T1000 (cell line): ENCODE results near the gene NANS.
"Not testable (repeated sequence)": the region's sequence is repeated elsewhere in the genome, so short reads cannot be mapped to it uniquely, and the experiment has no call there.

Source experiments
- DNase-seq: peaks from one replicate; lab custom pipeline; 2025; ENCODE audit warnings: mixed read lengths; lab: John Stamatoyannopoulos, UW

Gene NANS

GRCh38 chr9:98056269-98057137 is at the start of gene NANS:
NANS (plus strand) TSS chr9:98056732; CDS start chr9:98056809, 77 bp downstream.
- DNase-seq, result peak; percentile 91

GRCh38 chr9:98007251-98007928 is 49.1 kb upstream of the NANS start:
- DNase-seq, result no peak

- no peak for DNase-seq
Observed at GRCh38 chr9:98008764-98009163, 47.8 kb upstream of the NANS start.

- DNase-seq, result no peak
Observed at GRCh38 chr9:98009437-98009836, 47.1 kb upstream of the NANS start.

GRCh38 chr9:98009936-98010335 is 46.6 kb upstream of the NANS start:
- DNase-seq, result no peak

GRCh38 chr9:98010445-98010844 is 46.1 kb upstream of the NANS start:
- DNase-seq, result no peak

GRCh38 chr9:98011122-98011521 is 45.4 kb upstream of the NANS start:
- DNase-seq, result no peak

GRCh38 chr9:98016137-98016680 is 40.3 kb upstream of the NANS start:
- no peak for DNase-seq

GRCh38 chr9:98017306-98017705 is 39.2 kb upstream of the NANS start:
- DNase-seq, result no peak

- no peak for DNase-seq
Observed at GRCh38 chr9:98018347-98018746, 38.2 kb upstream of the NANS start.

- no peak for DNase-seq
Observed at GRCh38 chr9:98019098-98019497, 37.4 kb upstream of the NANS start.

- not testable (repeated sequence) for DNase-seq
Observed at GRCh38 chr9:98019869-98020268, 36.7 kb upstream of the NANS start.

- DNase-seq, result no peak
Observed at GRCh38 chr9:98020476-98021145, 35.9 kb upstream of the NANS start.

GRCh38 chr9:98021306-98022040 is 35.1 kb upstream of the NANS start:
- no peak for DNase-seq

- no peak for DNase-seq
Observed at GRCh38 chr9:98022447-98022846, 34.1 kb upstream of the NANS start.

- no peak for DNase-seq
Observed at GRCh38 chr9:98024702-98025101, 31.8 kb upstream of the NANS start.

GRCh38 chr9:98031169-98031568 is 25.4 kb upstream of the NANS start:
- DNase-seq, result no peak

GRCh38 chr9:98031935-98032334 is 24.6 kb upstream of the NANS start:
- DNase-seq, result no peak

GRCh38 chr9:98034593-98035546 is 21.7 kb upstream of the NANS start:
- DNase-seq, result no peak

- no peak for DNase-seq
Observed at GRCh38 chr9:98037357-98037756, 19.2 kb upstream of the NANS start.

- no peak for DNase-seq
Observed at GRCh38 chr9:98038958-98039357, 17.6 kb upstream of the NANS start.
